Panc1 (cell line): Measurements from ENCODE around the gene NIT1. TPM values are rescaled to one million over a fixed set of nuclear protein-coding genes. Genes with fewer than 3 reads are reported as not detected.

Source experiments
- ATAC-seq: fragments of 200-7000 bp; cut with Tn5 transposase; 2 replicates; pipeline ENCODE4 v1.9.1; 2020; ENCODE audit warnings: mild to moderate bottlenecking, moderate library complexity
- BruUV-seq: library from RNA; stranded (reverse); fragments of 400-500 nt; replicated peaks from 2 replicates; lab custom pipeline; 2021; lab: Mats Ljungman, UMichigan
- CTCF ChIA-PET: fragments of 300-600 bp; sonication (Branson Sonifier 250); formaldehyde crosslinking; loops from one replicate; lab custom pipeline; 2022; ENCODE audit warnings: antibody characterized with exemption; lab: Charles Lee
- POLR2A ChIA-PET: fragments of 300-600 bp; sonication (Branson Sonifier 250); formaldehyde crosslinking; loops from one replicate; lab custom pipeline; 2022; ENCODE audit warnings: antibody characterized with exemption; lab: Charles Lee
- DNase-seq: peaks from one replicate; pipeline ENCODE4 v3.0.0-alpha.2; 2010; ENCODE audit warnings: low read depth, low spot score
- H3K27ac ChIP-seq: 2 replicates; pipeline ENCODE4 v1.5.1; 2011; ENCODE audit warnings: mild to moderate bottlenecking, low read length, inconsistent platforms
- H3K27me3 ChIP-seq: fragments of 200-500 bp; sonication (Bioruptor generic); 2 replicates; pipeline ENCODE4 v1.6.0; 2014; ENCODE audit warnings: low read length, inconsistent platforms; ENCODE audit not compliant: control insufficient read depth, insufficient read depth
- H3K36me3 ChIP-seq: fragments of 200-500 bp; sonication (Bioruptor generic); 2 replicates; pipeline ENCODE4 v1.5.1; 2014; ENCODE audit warnings: inconsistent platforms, mild to moderate bottlenecking, low read length, moderate library complexity; ENCODE audit not compliant: control insufficient read depth, insufficient read depth
- H3K4me1 ChIP-seq: 2 replicates; pipeline ENCODE4 v1.5.1; 2011; ENCODE audit warnings: inconsistent platforms, mild to moderate bottlenecking, low read length, moderate library complexity; ENCODE audit not compliant: control insufficient read depth, insufficient read depth
- H3K4me3 ChIP-seq, 2 experiments: 2 replicates each; pipeline ENCODE4 v1.5.1; 2011 to 2012; ENCODE audit warnings: low read depth in 2 of 2, low read length in 2 of 2, mild to moderate bottlenecking in 2 of 2, inconsistent platforms in 1 of 2, moderate library complexity in 1 of 2
- H3K9me3 ChIP-seq: fragments of 200-500 bp; sonication (Bioruptor generic); 2 replicates; pipeline ENCODE4 v1.5.1; 2014; ENCODE audit warnings: low read depth, mild to moderate bottlenecking, inconsistent platforms, low read length, moderate library complexity; ENCODE audit not compliant: control insufficient read depth, insufficient read depth
- POLR2AphosphoS5 ChIP-seq: IDR thresholded peaks from 2 replicates; pipeline ENCODE4 v1.6.1; 2012; ENCODE audit warnings: mild to moderate bottlenecking, low read depth, low read length, moderate library complexity
- SIN3A ChIP-seq: IDR thresholded peaks from 2 replicates; pipeline ENCODE4 v1.6.1; 2012; ENCODE audit warnings: low read depth, mild to moderate bottlenecking, low read length, moderate library complexity, borderline replicate concordance; ENCODE audit not compliant: insufficient read depth
- TCF7L2 ChIP-seq: IDR thresholded peaks from 2 replicates; pipeline ENCODE4 v1.6.1; 2011; ENCODE audit warnings: mild to moderate bottlenecking, low read depth, low read length, inconsistent platforms
- in situ Hi-C: cut with HindIII; loops from 2 replicates; pipeline ENCODE4 v1.10.0; 2016; ENCODE audit warnings: low sequenced_read_pairs, low pct_unique_long_range_greater_than_20kb
- intact Hi-C: fragments of 100-400 bp; cut with micrococcal nuclease; formaldehyde crosslinking; loops from one replicate; pipeline ENCODE4 v1.10.0; 2022; ENCODE audit not compliant: unreplicated experiment
- total RNA-seq: library from RNA; stranded (reverse); gene quantifications from one replicate; pipeline ENCODE4 v1.2.1, GENCODE V29; 2021; ENCODE audit not compliant: unreplicated experiment
- TF ChIP-seq, protein P1 (sequence below), 2 experiments: IDR thresholded peaks; 2 replicates each; pipeline ENCODE4 v1.6.1; 2011 to 2012; ENCODE audit warnings: low read depth in 2 of 2, control low read depth in 1 of 2, low read length in 1 of 2, mild to moderate bottlenecking in 1 of 2, moderate library complexity in 1 of 2; ENCODE audit not compliant: insufficient read depth in 1 of 2
- TF ChIP-seq, protein P2 (sequence below): fragments of 450-650 bp; IDR thresholded peaks from 2 replicates; pipeline ENCODE4 v1.5.1; 2017; ENCODE audit warnings: mild to moderate bottlenecking

Gene NIT1
- total RNA-seq, 1 experiment from 2014 or later: 31.3 TPM

DNA sequence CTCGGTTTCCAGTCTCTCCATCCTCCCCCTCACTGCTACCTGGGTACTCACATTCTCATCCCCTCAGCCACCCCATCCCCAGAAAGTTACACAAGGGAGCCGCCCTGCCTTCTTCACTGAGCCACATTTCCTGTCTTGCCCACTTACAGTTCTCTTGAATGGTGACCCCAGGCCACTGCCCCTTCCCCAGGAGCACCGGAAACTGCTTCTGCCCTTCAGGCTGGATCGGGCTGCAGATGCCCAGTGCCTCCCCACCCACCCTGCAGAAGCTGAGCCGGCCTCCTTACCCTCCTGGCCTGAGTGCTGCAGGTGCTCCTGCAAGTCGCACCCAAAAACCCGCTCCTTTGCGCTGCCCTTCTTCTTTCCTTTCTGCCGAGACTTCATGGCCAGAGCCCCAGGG, 48.7 kb upstream of the NIT1 start:
- no peak for TF ChIP-seq POLR2AphosphoS5
- no peak for TF ChIP-seq TCF7L2
- TF ChIP-seq, protein P1, sequence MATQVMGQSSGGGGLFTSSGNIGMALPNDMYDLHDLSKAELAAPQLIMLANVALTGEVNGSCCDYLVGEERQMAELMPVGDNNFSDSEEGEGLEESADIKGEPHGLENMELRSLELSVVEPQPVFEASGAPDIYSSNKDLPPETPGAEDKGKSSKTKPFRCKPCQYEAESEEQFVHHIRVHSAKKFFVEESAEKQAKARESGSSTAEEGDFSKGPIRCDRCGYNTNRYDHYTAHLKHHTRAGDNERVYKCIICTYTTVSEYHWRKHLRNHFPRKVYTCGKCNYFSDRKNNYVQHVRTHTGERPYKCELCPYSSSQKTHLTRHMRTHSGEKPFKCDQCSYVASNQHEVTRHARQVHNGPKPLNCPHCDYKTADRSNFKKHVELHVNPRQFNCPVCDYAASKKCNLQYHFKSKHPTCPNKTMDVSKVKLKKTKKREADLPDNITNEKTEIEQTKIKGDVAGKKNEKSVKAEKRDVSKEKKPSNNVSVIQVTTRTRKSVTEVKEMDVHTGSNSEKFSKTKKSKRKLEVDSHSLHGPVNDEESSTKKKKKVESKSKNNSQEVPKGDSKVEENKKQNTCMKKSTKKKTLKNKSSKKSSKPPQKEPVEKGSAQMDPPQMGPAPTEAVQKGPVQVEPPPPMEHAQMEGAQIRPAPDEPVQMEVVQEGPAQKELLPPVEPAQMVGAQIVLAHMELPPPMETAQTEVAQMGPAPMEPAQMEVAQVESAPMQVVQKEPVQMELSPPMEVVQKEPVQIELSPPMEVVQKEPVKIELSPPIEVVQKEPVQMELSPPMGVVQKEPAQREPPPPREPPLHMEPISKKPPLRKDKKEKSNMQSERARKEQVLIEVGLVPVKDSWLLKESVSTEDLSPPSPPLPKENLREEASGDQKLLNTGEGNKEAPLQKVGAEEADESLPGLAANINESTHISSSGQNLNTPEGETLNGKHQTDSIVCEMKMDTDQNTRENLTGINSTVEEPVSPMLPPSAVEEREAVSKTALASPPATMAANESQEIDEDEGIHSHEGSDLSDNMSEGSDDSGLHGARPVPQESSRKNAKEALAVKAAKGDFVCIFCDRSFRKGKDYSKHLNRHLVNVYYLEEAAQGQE (IDR thresholded peaks at IDR 0.05; ENCODE audit: insufficient read depth in 1 of 2, low read depth in 2 of 2, low read length in 1 of 2): no peak
- no peak for TF ChIP-seq SIN3A
- TF ChIP-seq, protein P2, sequence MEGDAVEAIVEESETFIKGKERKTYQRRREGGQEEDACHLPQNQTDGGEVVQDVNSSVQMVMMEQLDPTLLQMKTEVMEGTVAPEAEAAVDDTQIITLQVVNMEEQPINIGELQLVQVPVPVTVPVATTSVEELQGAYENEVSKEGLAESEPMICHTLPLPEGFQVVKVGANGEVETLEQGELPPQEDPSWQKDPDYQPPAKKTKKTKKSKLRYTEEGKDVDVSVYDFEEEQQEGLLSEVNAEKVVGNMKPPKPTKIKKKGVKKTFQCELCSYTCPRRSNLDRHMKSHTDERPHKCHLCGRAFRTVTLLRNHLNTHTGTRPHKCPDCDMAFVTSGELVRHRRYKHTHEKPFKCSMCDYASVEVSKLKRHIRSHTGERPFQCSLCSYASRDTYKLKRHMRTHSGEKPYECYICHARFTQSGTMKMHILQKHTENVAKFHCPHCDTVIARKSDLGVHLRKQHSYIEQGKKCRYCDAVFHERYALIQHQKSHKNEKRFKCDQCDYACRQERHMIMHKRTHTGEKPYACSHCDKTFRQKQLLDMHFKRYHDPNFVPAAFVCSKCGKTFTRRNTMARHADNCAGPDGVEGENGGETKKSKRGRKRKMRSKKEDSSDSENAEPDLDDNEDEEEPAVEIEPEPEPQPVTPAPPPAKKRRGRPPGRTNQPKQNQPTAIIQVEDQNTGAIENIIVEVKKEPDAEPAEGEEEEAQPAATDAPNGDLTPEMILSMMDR: no peak
- intact Hi-C loops (no loop called here), in situ Hi-C loops (no loop called here)
- Histone ChIP-seq H3K36me3 (no peaks in the 10 kb centered on the region), H3K27me3 (no peaks in the 10 kb centered on the region), H3K4me3 (no peak overlapping the region), H3K4me1 (no peaks in the 10 kb centered on the region), H3K27ac (no peak overlapping the region), H3K9me3 (no peaks in the 10 kb centered on the region)
- ATAC-seq (no peak), DNase-seq (no peak)
- ChIA-PET CTCF (no interaction called here), POLR2A (no interaction called here)
- no TSS peak for BruUV-seq

DNA sequence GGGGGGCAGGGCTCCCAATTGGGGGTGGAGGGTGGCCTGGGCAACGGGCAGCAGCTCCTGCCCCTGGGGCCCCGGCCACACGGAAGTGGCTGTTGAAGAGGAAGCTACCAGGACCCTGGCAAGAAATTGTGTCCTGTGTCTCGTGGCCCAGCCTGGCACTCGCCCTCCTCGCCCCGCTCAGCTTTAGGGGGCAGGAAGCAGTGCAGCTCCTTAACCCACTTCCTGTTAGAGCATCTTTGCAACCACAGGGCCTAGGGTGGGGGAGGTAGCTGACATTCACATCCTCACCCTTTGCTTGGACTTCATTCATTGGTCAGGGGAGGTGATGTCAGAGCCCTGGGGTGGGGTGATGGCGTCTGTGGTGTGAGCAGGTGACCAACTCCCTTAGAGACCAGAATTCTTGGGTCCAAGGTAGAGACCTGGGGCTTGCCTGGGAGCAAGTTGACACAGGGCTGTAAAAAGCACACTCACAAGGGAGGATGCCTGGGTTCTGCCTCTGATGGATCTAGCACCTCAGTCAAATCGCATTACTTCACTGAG, 48.1 kb upstream of the NIT1 start, which contains the start of gene ARHGAP30:
ARHGAP30 (minus strand) TSS at position 161 of the 540 bp plus-strand sequence. CDS start 267 bp downstream, outside the sequence.
- no TSS peak for BruUV-seq
- ChIA-PET POLR2A (no interaction called here), CTCF (no interaction called here)
- in situ Hi-C loops (no loop called here), intact Hi-C loops (no loop called here)
- no peaks in the 10 kb centered on the region for H3K27me3 ChIP-seq
- no peak for TF ChIP-seq POLR2AphosphoS5
- no peak within 1 kb of the TSS for H3K27ac ChIP-seq
- no peaks in the 10 kb centered on the region for H3K36me3 ChIP-seq
- H3K4me3 ChIP-seq: no peak within 1 kb of the TSS
- DNase-seq (no peak), ATAC-seq (no peak)
- no peaks in the 10 kb centered on the region for H3K4me1 ChIP-seq
- H3K9me3 ChIP-seq: no peaks in the 10 kb centered on the region

DNA sequence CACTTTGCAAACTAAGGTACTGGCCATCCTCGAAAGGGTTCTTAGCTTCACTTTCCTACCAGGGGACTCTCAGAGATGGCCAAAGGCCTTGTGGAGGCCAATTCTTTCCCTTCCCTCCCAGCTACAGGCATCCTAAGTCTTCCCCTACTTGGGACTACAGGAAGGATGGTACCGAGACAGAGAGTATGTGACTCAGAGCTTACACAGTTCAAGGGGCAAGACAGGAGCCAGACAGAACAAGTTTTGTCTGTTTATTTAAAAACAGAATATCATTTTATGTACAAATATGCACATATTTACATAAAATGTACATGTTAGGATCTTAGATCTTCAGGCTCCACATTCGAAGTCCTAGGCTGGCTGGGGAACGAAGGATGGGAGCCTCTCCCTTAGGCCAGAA, 47.1 kb upstream of the NIT1 start:
- ChIA-PET POLR2A (no interaction called here), CTCF (no interaction called here)
- in situ Hi-C loops (no loop called here), intact Hi-C loops (no loop called here)
- no peaks in the 10 kb centered on the region for H3K4me1 ChIP-seq
- H3K4me3 ChIP-seq: no peak overlapping the region
- no peaks in the 10 kb centered on the region for H3K36me3 ChIP-seq
- no peak for TF ChIP-seq POLR2AphosphoS5
- TF ChIP-seq SIN3A: no peak
- TF ChIP-seq, protein P1 (IDR thresholded peaks at IDR 0.05; ENCODE audit: insufficient read depth in 1 of 2, low read depth in 2 of 2, low read length in 1 of 2): no peak
- TF ChIP-seq TCF7L2: no peak
- TF ChIP-seq, protein P2: no peak
- BruUV-seq: no TSS peak
- ATAC-seq: no peak
- H3K9me3 ChIP-seq: no peaks in the 10 kb centered on the region
- no peaks in the 10 kb centered on the region for H3K27me3 ChIP-seq
- DNase-seq: no peak
- H3K27ac ChIP-seq: no peak overlapping the region
